AG09309 (cell line): Measurements from ENCODE around the gene SPINK8.

Experiments
- DNase-seq: peaks from one replicate; pipeline ENCODE4 v3.0.0-alpha.2; 2010; ENCODE audit warnings: low read depth
- H3K4me3 ChIP-seq: 2 replicates; pipeline ENCODE4 v1.5.1; 2011; ENCODE audit warnings: mild to moderate bottlenecking, low read depth, low read length, moderate library complexity; ENCODE audit not compliant: control insufficient read depth
- CTCF ChIP-seq: IDR thresholded peaks from 2 replicates; pipeline ENCODE4 v1.5.1; 2011; ENCODE audit warnings: mild to moderate bottlenecking, low read depth, low read length, inconsistent platforms; ENCODE audit not compliant: insufficient read depth, control insufficient read depth; ENCODE audit errors: missing control alignments

The SPINK8 gene

GRCh38 chr3:48367201-48367600 lies 33.7 kb upstream of the SPINK8 start:
- H3K4me3 ChIP-seq = no peak overlapping the region
- TF ChIP-seq CTCF = no peak
- no peak for DNase-seq

GRCh38 chr3:48364840-48365239 lies 31.4 kb upstream of the SPINK8 start:
- TF ChIP-seq CTCF = no peak
- DNase-seq = no peak
- H3K4me3 ChIP-seq = no peak overlapping the region

- H3K4me3 ChIP-seq = no peak overlapping the region
- TF ChIP-seq CTCF = no peak
- DNase-seq = no peak
Measured at GRCh38 chr3:48361928-48362327, 28.5 kb upstream of the SPINK8 start.

- no peak for DNase-seq
- H3K4me3 ChIP-seq = no peak overlapping the region
- TF ChIP-seq CTCF = no peak
Measured at GRCh38 chr3:48356419-48356818, 23.0 kb upstream of the SPINK8 start.

- no peak overlapping the region for H3K4me3 ChIP-seq
- DNase-seq = no peak
- TF ChIP-seq CTCF = no peak
Measured at GRCh38 chr3:48353987-48354386, 20.5 kb upstream of the SPINK8 start.

GRCh38 chr3:48352546-48352945 lies 19.1 kb upstream of the SPINK8 start:
- H3K4me3 ChIP-seq = no peak overlapping the region
- no peak for TF ChIP-seq CTCF
- DNase-seq = no peak

GRCh38 chr3:48347500-48347899 lies 14.0 kb upstream of the SPINK8 start:
- no peak for TF ChIP-seq CTCF
- H3K4me3 ChIP-seq = no peak overlapping the region
- no peak for DNase-seq
